Activated CD4-positive, alpha-beta T cell treated with anti-CD3 and anti-CD28 coated beads for 24 hours (primary cell): ENCODE results near the gene DNM3.

Experiments
- DNase-seq, 2 donors: peaks; one replicate each; pipeline ENCODE4 v3.0.0-alpha.2; 2020; ENCODE audit warnings: low read depth in 2 of 2

The DNM3 gene

DNA sequence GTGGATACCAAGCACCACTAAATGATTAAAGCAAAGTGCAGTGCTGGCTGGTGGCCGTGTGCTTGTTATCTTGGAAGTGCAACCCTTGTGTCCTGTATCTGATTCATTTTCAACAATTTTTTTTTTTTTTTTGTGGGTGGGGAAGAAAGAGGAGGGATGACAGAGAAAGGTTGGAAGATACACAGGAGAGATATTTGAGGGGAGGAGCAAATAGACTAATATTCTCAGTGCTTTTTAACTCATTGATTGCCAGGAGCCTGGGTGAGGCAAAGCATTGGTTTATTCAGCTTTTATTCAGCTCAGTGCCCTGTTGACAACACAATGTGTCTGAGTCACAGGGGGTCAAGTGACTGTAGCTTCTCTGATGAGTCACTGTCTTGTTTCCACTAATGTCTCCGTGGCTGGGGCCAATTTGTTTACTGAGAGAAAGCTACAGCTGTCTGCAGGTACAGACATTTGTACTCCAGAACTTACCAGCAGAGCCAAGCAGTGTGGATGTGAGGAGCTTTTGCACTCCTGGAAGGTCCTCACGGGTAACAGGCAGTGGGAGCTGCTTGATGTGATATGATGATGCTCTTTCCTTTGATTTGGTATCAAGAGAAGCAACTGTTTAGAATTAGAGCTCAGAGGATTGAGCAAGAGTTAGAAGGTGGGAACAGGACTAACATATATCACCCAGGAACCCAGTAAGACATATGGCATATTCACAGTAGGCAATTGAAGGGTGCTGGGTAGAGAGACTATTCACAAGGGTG lies 23.6 kb upstream of the DNM3 start:
- peak in 1 of 2 donors; percentile 27 for DNase-seq

DNA sequence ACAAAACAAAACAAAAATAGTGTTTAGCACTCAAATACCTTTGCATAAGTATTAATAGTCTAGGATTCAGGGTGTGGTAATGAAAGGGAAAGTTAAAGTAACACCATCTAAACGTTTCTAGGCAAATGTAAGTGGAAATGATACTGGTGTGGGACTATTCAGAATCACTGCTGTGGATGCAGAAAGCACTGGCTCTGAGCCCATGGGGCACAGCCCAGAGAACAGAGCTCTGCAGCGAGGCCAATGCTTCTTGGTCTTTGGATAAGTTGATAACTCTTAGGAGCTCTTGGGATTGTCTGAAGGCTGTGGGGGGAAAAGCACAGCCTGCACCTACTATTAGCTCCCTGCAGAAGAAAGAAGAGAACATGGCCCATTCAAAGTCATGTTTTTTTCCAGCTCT lies 21.4 kb upstream of the DNM3 start:
- DNase-seq: no peak

GRCh38 chr1:171826973-171827372 lies 14.3 kb upstream of the DNM3 start:
- no peak for DNase-seq

GRCh38 chr1:171828794-171829193 lies 12.5 kb upstream of the DNM3 start:
- DNase-seq: no peak

DNA sequence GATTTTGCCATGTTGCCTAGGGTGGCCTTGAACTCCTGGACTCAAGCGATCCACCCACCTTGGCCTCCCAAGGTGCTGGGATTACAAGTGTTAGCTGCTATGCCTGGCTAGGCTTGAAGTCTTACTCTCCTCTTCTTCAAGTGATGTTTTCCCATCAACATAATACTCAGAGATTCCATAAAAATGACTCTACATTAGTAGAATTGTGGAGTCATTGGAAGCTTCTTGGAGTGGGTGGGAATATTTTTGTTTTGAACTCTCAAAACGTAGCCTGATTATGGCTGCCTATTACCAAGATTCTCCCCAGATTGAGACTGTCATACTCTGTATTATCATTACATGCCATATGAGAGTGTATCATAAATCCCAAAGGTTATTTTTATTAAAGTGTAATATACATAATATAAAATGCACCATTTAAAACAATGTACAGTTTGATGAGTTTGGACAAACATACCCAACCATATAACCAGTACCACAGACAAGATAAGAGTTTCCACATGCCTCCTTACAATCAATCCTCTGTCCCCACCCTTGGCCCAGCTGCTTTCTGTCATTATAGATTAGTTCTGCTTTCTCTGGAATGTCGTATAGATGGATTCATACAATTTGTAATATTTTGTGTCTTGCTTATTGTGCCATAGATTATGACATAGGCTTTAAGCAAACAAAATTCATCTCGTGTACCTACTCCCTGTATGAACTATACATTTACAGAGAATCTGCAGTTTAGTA lies 8.0 kb upstream of the DNM3 start:
- DNase-seq: no peak

- no peak for DNase-seq
Measured at GRCh38 chr1:171834821-171835220, 6.5 kb upstream of the DNM3 start.

GRCh38 chr1:171835891-171836290 lies 5.4 kb upstream of the DNM3 start:
- no peak for DNase-seq

GRCh38 chr1:171841931-171842761 lies 848 bp downstream of the DNM3 start:
- no peak for DNase-seq

- DNase-seq: no peak
Measured at GRCh38 chr1:171844381-171844780, 3.1 kb downstream of the DNM3 start.

DNA sequence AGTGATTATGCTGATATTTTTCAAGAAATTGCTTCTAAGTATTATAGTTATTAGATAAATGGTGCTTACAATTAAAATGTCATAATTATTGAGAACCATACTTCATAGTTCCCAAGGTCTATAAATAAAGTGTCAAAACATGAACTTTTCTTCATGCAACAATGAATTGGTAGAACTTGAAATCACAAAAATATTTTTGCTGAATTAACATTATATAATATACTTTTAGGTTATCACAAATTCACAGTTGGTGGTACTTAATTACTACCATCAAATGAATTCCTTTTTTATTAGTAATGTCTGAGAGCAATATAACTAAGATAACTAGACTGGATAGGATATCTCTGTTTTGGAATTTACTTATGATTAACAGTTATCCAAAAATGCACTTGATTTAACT lies 4.7 kb downstream of the DNM3 start:
- DNase-seq: no peak

- DNase-seq: no peak
Measured at GRCh38 chr1:171849245-171849898, 8.1 kb downstream of the DNM3 start.

GRCh38 chr1:171850651-171851350 lies 9.5 kb downstream of the DNM3 start:
- DNase-seq: no peak

- DNase-seq: no peak
Measured at GRCh38 chr1:171852272-171852671, 11.0 kb downstream of the DNM3 start.

DNA sequence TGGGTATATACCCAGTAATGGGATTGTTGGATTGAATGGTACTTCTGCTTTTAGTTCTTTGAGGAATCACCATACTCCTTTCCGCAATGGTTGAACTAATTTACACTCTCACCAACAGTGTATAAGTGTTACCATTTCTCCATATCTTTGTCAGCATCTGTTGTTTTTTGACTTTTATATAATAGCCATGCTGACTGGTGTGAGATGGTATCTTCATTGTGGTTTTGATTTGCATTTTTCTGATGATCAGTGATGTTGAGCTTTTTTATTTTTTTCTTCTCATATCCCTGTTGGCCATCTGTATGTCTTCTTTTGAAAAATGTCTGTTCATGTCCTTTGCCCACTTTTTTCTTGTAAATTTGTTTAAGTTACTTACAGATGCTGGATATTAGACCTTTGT lies 14.1 kb downstream of the DNM3 start:
- no peak for DNase-seq

GRCh38 chr1:171858696-171859095 lies 17.4 kb downstream of the DNM3 start:
- no peak for DNase-seq

- no peak for DNase-seq
Measured at GRCh38 chr1:171860696-171861095, 19.4 kb downstream of the DNM3 start.

- DNase-seq: no peak
Measured at GRCh38 chr1:171863531-171863930, 22.2 kb downstream of the DNM3 start.

DNA sequence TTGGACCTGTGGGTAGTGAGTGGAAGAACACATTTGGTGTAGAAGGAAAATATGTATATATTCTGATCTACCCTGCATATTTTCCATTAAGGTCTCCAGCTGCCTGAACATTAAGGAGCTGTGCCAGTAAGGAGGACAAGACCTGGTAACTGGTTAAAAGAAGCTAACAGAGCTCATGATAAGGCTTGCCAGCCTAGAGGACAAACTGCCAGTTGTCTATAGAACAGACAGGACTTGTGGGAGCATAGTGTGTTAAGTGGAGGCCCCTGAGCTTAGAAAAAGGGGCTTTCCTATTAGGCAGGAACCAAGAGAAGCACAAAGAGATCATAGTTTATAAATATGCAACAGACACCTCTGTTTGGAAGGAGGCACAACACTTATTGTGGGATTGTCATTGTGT lies 23.0 kb downstream of the DNM3 start:
- no peak for DNase-seq

- DNase-seq: no peak
Measured at GRCh38 chr1:171865106-171865505, 23.8 kb downstream of the DNM3 start.

DNA sequence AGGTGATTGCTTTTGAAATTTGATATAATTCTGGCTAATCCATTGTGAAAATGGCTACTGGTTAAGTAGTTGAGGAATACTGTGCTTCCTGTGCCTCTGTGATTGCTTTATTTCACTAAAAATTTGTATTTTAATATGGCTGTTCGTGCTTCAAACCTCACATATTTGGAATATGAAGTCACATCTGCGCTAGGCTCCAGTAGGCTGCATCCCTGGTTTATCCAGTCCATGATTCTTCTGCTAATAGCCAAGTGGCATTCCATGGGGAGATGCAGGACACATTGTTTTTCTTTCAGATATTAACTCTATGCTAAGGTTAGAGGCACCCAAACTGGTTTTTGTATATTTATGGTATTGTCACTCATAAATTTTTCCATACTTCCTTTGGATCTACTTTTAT lies 25.9 kb downstream of the DNM3 start:
- DNase-seq: no peak

- no peak for DNase-seq
Measured at GRCh38 chr1:171868217-171868803, 27.0 kb downstream of the DNM3 start.
